GM15510 (cell line): ENCODE measurements around the gene WEE1.

Source experiments
- POLR2A ChIP-seq: IDR thresholded peaks from 3 replicates; pipeline ENCODE4 v1.6.1; 2011; ENCODE audit warnings: borderline replicate concordance; ENCODE audit not compliant: insufficient read length; ENCODE audit errors: extremely low read depth

Gene WEE1

DNA sequence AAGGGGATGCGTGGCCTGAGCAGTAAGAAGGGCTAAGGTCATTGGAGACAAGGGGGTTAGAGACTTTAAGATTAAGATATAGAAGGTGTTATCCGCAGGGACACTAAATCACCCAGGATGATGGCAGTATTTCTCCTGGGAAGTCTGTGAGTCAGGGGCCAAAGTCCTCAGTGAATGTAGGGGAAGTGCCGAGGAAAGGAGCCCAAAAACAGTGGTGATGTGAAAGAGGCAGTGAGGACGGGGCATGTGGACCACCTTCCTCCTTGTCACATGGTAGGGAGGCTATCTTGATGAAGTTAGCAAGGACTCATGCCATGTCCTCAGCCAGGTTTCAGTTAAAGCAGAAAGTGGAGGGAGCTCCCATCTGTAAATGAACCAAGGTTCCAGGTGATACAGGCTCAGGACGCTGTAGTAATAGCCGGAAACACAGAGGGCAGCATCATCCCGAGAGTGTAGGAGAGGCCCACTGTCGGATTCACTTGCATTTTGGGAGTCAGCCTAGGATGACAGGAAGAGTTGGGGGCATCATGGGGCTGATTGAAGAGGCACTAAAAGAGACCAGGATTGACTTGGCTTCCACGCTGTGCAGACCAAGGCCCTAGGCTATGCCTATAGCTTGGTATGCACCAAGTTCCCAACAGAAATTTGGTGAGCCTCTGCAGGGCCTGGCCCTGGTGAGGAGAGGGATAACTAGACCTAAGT is 33.5 kb downstream of the WEE1 start:
- TF ChIP-seq POLR2A = no peak

DNA sequence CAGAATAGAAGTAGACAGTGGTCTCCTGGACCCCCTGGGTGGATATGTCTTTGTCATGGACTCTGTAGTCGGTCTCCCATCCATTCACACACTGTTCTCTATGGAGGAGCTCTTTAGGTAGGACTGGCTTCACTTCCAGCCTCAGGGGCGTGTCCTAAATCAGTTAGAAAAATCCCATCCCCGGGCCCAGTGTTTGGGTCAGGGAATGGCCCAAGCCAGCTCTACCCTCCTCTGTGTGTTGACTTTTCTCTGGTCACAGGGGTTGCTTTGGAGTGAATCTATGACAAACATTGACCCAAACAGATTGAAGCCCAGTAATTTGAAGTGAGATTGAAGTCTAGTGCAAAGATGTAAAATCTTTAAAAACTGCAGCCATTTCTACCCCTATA is 34.0 kb downstream of the WEE1 start:
- no peak for TF ChIP-seq POLR2A

DNA sequence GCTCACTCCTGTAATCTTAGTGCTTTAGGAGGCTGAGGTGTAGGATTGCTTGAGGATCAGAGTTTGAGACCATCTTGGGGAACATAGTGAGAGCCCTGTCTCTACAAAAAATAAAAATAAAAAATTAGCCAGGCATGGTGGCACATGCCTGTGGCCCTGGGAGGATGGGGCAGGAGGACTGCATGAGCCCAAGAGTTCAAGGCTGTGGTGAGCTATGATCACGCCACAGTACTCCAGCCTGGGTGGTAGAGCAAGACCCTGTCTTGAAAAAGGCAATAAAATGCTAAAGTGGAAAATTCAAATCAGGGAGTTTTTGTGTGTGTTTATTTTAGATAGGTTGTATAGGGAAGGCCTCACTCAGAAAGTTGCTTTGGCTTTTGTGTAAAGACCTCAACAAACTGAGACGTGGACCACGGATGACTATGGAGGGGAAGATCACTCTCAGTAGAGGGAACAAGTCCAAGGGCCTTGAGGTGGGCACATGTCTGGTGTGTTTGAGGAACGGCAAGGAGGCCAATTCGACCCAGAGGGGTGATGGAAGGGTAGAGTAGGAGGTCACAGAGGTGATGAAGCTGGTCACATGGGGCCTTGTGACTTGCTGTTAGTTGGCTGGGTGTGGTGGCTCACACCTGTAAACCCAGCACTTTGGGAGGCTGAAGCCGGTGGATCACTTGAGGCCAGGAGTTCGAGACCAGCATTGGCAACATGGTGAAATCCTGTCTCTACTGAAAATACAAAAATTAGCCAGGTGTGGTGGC is 35.7 kb downstream of the WEE1 start:
- no peak for TF ChIP-seq POLR2A

DNA sequence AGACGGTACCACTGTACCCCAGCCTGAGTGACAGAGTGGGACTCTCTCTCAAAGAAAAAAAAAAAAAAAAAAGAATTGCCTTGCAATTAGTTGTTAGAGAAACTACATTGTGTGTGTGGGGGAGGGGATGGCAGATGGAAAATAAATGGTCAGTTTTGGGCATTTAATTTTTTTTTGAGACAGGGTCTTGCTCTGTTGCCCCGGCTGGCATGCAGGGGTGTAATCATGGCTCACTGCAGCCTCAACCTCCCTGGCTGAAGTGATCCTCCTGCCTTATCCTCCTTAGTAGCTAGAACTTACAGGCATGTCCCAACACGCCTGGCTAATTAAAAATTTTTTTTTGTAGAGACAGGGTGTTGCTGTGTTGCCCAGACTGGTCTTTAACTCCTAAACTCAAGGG is 36.4 kb downstream of the WEE1 start:
- no peak for TF ChIP-seq POLR2A

DNA sequence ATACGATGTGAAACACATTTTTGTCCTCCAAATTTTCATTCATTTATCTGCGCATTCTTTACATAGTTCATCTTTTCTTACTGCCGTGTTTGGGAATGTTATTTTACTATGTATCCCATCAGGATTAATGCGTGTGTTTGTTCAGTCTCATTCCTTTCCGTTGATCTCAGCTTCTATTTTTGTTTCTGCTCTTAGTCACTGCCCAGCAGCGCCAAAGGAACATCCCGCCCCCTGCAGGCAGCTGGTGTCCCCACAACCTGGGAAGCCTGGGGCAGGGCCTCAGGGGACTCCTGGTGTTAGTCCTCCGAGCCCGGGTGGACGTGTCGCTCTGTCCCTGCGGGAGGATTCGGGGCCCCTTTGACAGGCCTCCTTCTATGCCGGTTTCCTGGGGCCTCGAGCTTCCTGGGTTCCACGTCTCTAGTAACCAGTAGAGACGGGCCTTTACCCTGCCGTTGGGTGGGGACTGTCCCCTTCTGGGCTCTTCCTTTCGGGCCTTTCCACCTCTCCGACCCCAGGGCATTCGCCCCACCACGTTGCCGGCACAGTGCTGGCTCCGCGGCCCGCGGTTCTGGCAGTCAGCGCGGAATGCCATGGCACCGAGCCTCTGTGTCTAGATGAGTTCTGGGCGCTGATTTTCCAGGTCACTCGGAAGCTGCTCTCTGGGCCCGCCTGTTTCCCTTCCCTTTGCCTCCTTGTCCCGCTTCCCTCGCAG is 39.8 kb downstream of the WEE1 start:
- no peak for TF ChIP-seq POLR2A

DNA sequence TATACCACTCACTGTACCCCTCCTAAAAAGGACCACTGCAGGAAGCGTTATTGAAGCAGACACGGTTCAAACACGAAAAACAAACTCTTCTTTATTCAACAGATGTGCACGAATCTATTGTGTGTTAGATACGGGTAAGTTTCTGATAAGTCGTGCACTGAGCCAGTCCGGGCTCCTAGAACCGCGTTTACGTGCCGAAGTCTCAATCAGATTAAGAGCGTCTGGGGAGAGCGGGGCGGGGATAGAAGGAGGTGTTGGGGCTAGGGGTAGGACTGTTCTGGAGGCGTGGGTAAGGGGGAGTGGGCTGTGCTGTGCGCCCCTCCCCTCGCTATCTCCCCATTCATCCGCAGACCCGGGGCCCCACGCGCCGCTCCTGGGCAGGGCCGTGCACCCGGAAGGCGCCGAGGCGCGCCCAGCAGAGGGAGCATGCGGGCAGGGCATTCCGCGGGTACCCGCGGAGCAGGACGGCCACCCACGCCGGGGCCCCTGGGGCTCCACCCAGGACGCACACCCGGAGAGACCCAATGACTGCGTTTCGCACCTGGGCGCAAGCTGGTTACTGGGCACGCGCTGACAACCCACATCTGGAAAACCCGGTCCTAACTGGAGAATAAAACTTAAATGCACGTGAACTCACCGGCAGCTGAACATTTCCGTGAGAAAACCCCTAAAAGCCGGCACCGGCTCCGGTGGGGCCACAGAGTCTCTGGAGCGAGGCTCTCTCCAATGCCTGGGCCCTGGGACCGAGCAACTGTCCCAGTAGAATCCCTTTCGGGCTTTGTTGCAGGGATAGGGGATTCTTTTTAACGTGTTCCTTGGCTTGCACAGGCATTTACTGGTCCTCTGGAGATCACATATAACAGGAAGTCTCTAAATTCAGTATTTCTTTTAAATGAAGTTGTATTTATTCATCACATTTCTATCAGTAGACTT is 40.6 kb downstream of the WEE1 start:
- TF ChIP-seq POLR2A = peak; percentile 45

DNA sequence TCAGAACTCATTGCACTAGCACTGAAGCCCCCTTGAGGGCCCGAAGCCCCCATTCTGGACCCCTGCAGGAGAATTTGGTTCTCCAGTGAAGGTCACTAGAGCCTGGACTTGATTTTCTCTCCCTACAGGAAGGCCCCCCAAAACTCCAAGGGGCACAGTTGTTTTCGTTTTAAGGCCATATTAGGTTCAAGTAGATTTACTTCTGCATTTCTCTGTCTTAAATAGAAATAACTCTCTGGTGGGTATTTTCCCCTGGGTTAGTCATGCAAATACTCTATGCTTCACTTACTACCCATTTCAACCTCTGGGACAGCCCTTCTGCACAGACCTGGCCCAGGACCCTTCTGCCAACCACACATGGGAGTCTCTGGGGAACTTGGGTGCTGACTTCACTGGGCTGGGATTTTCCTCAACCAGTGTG is 41.6 kb downstream of the WEE1 start:
- TF ChIP-seq POLR2A = no peak

DNA sequence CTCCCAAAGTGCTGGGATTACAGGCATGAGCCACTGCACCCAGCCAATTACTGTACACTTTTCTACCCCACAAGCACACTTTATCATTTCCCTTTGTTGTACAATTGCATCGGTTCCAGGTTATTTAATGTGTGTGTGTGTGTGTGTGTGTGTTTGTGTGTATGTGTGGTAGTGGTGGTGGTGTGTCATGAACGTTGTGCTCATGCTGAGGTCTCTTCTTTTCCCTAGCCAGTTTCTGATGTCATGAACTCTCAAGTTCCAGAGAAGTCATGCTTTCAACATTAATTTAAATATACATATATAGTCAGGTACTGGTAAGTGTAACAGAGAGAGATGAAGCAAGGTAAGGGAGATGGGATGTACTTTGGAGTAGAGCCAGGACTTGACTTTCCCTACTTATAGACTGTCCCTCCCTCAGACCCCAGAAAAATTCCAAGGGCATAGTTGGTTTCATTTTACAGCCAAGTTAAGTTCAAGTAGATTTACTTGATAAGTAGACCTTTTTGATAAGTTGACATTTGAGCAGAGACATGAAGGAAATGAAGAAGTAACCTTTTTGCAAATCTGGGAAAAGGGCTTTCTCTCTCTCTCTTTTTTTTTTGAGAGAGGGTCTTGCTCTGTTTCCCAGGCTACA is 42.7 kb downstream of the WEE1 start:
- TF ChIP-seq POLR2A = no peak

DNA sequence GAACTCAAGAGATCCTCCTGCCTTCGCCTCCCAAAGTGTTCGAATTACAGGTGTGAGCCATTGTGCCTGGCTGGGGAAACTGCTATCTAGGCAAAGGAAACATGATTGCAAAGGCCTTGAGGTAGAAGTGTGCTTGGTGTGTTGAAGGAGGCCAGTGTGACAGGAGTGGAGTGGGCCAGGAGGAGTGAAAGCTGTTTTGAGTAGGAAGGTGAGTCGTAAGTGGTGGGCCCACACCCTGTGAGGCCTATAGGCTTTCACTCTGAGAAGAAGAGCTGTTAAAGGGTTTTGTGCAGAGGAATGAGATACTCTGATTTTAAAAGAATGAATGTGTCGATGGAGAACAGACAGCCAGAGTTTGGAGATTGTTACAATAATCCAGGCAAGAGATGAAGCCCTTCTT is 43.4 kb downstream of the WEE1 start:
- no peak for TF ChIP-seq POLR2A

DNA sequence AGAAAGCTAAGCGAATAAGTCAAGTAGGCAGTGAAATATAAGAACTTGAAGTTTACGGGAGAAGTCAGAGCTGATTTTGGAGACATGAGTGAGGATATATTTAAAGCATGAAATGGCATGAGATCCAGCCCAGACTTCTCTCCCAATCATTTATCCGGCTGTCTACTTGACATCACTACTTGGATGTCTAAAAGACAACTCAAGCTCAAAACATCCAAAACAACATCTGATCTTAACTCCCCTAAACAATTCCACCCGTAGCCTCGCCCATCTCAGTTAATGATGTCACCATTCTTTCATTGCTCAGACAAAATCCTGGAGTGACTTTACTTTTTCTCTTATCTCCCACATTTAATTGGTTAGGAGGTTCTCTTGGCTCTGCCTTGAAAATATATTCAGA is 44.5 kb downstream of the WEE1 start:
- no peak for TF ChIP-seq POLR2A

DNA sequence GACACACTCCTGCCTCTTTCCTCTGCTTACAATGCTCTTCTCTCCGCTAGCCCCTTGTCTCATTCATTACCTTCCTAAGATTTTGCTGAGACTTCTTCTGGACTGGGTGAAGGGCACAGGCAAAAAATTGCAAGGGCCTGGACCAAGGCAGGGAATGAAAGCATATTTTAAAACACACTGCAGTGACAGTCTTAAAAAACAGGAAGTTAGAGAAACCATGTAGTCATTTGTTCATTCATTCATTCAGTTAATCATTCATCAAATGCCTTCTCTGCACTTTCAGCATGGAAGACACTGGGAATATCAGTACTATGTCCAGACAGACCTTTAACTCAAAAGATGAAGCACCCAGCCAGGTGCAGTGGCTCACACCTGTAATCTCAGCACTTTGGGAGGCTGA is 45.5 kb downstream of the WEE1 start:
- TF ChIP-seq POLR2A = no peak

DNA sequence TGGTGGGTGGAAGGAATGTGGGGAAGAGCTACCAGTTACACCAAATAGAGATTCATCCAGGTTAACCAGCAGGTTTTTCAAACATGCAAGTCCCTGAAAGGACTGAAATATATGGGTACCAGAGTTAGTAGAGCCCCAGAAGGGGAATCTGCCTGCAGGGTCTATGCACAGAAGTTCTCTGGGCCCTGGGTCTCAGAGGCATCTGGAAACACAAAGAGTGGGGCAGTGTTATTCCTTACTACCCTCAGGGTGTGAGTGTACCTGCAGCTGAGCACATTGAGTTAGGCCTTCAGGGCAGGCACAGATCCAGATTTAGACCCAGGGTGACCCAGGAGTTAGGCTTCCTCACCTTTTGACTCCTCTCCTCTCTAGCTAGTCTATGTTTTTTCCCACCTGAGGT is 46.5 kb downstream of the WEE1 start:
- TF ChIP-seq POLR2A = no peak

DNA sequence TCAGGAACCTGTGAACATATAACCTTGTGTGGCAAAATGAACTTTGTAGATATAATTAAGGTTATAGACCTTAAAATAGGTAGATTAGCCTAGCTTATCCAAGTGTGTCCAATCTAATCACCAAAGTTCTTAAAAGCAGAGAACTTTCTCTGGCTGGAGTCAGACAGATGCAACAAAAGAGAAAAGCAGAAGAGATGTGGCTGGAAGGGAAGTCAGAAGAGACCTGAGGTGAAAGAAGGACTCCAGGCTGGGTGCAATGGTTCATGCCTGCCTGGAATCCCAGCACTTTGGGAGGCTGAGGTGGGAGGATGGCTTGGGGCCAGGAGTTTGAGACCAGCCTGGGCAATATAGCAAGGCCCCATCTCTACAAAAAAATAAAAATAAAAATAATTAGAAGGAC is 51.0 kb downstream of the WEE1 start:
- no peak for TF ChIP-seq POLR2A

DNA sequence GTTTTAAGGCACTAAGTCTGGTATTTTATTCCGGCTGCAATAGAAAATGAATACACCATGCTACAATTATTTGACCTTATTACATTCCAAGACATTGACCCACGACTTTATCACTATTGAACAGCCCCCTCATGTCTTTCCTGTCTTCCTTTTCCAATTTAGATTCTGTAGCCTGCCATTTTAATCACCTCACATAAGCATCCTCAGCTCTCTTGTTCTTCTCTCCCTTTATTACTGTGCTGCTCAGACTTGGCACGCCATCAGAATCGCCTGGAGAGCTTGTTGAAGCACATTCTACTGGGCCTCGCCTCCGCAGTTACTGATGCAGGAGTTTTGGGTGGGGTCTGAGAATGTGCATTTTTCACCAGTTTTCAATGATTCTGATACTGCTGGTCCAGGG is 51.7 kb downstream of the WEE1 start:
- TF ChIP-seq POLR2A = no peak
